GM21786 (cell line): ENCODE measurements around the gene CAPN5.

Experiments used
- ATAC-seq: cut with Tn5 transposase; IDR thresholded peaks from one replicate; pipeline ENCODE4 v1.9.1; 2021; ENCODE audit not compliant: unreplicated experiment

Gene CAPN5

GRCh38 chr11:77129069-77129841, 62.5 kb downstream of the CAPN5 start:
- ATAC-seq, result no peak

GRCh38 chr11:77129842-77130756, 63.3 kb downstream of the CAPN5 start:
- ATAC-seq, result no peak

DNA sequence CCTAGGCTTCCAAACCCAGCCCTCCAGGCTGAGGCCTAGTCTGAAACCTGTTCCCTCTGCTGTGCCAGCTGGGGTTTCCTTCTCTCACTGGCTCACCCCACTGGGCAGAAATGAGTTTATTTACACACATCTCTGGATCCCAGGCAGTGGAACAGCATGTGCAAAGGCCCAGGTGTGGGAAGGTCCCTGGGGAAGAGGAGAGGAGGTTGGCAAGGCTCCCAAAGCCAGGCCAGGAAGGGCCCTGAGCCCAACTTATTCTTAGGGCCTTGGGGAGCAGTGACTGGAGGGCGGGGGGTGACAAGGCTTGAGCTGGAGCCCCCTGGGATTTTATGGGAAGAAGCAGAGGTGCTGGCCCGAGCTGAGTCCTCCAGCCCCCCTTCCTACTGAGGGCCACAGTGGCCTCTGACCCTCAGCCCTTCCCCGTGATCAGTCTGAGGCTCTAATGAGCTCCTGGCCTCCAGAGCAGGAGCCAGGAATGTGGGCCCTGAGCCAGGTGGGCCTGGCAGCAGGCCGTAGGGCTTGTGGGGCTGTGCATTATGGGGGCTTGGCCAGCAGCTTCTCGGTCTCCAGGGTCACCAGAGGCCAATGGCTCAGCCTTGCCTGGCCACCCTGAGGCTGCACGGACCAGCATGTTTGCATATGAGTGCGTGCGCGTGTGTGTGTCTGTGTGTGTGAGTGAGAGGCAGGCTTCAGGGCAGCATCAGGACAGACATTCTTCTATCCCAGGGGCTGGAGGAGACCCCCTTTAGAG, 64.2 kb downstream of the CAPN5 start:
- ATAC-seq, result no peak

DNA sequence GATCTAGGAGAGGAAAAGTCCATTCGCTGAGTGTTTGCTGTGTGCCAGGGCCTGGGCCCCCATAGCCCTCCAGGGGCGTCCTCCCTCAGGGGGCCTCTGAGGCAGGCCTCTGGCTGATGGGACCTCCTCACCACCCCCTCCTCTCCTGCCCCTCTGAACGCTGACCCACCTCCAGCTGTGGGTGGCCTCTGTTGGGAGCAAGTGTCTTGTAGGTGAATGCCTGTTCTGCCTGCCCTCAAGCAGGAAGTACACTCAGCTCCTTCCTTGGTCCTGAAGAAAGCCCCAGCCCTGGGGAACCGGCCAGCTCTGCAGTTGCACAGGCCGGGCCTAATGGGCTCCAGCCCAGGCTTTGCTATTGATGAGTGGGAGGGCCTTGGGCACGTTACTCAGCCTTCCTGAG, 64.8 kb downstream of the CAPN5 start:
- no peak for ATAC-seq

DNA sequence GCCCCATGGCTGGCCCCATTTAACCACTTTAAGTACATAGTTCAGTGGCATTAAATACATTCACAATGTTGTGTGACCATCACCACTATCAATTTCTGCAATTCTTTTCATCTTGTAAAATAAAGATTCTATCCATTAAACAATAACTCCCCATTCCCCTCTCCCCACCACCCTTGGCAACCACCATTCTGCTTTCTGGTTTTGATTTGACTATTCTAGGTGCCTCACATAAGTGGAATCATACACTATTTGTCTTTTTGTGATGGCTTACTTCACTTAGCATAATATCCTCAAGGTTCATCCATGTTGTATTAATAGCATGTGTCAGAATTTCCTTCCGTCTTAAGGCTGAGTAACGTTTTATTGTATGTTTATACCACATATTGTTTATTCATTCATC, 68.3 kb downstream of the CAPN5 start:
- no peak for ATAC-seq

DNA sequence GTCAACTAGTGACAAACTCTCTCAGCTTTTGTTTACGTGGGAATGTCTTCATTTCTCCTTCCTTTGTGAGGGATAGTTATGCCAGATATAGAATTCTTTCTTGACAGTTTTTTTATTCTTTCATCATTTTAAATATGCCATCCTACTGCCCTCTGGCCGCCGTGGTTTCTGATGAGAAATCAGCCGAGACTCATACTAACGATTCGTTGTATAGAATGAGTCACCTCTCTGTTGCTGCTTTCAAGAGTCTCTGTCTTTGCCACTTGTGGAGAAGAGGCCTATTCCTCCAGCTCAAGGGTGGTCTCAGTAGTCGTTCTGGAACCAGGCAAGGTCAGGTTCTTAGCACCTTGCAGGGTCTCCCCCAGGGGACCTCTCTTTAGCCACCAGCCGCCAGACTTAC, 69.3 kb downstream of the CAPN5 start:
- no peak for ATAC-seq

DNA sequence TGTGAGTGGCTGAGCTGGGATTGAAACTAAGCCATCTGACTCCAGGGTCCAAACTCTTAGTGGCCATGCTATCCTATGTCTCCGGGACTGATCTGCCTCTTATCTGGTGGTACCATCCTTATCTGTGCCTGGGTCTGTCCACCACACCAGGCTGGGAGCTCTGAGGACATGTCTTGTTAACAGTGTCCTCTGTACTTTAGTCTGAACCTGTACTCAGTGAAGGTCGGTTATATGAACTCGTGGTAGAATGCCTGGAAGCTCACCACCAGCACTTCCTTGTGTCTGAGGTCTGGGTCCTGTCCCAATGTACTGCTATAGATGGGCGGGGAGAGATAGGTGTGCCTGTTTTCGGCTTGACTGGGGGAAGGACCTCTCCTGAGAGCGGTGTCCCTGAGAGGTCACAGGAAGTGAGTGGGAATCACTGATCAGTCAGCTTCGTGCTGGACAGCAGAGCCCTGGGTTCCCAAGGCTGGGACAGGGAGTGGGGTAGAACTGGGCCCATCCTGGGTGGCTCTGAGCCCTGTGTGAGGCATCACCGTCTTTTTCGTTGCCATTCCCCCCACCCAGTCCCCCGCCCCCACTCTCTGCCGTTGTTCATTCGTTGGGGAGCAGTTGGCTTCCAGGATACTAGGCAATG, 70.1 kb downstream of the CAPN5 start:
- no peak for ATAC-seq

- no peak for ATAC-seq
Observed at GRCh38 chr11:77137421-77137820, 70.7 kb downstream of the CAPN5 start.

- ATAC-seq, result no peak
Observed at GRCh38 chr11:77138106-77138649, 71.4 kb downstream of the CAPN5 start.

DNA sequence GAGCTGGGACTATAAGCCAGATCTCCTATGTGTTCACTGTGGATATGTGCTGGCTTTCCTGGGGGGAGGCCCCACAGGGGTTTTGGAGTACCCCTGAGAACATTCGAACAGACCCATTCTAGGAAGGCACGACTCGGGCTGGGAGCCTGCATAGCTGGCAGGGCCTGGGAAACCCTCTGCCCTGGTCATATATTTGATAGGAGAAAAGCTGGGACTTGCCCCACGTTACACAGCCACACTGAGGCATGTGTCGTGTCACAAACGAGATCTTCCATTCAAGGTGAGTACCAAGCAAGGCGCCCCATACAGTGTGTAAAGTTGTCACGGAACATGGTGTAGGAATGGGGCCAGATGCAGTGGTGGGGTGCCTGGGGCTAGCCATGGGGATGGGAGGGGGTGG, 72.4 kb downstream of the CAPN5 start:
- no peak for ATAC-seq

DNA sequence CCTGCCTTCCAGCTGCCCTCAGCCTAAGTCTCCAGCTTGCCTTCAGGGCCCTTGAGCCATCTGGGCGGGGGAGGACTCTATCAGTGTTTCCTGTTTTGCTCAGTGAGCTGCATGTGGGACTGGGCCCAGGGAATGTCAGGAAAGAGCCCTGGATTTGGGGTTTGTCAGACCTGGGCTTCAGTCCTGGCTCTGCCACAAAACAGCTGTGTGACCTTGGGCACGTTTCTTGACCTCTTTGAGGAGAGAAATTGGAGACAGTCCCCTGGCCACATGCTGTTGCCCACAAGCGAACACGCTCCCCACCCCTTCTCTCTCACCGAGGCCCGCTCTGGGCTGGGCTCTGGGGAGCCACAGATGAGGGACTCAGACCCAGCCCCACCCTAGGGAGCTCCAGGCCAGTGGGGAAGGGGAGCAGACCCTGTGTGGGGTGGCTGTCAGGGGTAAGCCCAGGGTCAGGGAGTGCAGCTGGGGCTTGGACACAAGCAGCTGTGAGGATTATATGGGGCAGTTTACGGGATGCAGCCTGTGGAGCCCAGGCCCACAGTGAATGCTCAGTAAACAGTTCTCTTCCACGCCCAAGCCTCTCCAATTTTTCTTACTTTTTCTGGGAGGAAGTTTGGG, 73.6 kb downstream of the CAPN5 start:
- no peak for ATAC-seq

GRCh38 chr11:77141034-77141433, 74.3 kb downstream of the CAPN5 start:
- ATAC-seq, result no peak

- no peak for ATAC-seq
Observed at GRCh38 chr11:77141475-77141874, 74.7 kb downstream of the CAPN5 start.

DNA sequence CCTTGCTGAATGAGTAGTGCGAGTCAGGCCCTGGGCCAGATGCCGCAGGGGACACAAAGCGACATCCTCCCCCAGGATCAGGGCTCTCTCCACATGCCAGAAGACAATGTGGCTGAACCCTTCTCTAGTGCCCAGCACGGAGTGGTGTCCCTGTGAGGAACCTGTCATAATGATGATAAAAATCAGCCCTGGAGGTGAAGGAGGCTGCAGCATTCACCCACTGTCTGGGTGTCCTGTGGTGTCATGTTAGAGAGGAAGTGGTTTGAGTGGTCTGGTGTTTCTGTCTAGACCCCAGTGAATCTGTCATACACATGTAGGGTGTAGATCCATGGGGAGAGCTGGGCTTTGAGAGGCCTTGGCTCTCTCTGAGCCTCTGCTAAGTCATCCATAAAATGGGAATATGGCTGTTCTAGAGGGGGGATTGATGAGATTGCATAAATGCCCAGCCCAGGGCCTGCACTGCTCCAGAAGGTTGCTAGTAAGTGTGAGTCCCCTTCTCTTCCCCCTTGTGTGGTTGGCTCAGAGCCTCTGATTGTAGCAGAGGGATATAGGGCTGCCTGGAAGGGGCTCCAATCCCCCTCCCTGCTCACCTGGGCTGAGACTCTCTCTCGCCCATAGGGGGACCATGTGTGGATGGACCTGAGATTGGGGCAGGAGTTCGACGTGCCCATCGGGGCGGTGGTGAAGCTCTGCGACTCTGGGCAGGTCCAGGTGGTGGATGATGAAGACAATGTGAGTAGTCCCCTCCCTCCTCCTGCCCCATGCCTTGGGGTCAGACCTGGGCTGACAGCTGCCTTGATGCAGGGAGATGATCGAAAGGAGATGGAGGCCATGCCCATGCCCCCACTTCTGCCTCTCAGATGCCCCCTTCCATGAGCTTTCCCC, 75.6 kb downstream of the CAPN5 start:
- no peak for ATAC-seq

DNA sequence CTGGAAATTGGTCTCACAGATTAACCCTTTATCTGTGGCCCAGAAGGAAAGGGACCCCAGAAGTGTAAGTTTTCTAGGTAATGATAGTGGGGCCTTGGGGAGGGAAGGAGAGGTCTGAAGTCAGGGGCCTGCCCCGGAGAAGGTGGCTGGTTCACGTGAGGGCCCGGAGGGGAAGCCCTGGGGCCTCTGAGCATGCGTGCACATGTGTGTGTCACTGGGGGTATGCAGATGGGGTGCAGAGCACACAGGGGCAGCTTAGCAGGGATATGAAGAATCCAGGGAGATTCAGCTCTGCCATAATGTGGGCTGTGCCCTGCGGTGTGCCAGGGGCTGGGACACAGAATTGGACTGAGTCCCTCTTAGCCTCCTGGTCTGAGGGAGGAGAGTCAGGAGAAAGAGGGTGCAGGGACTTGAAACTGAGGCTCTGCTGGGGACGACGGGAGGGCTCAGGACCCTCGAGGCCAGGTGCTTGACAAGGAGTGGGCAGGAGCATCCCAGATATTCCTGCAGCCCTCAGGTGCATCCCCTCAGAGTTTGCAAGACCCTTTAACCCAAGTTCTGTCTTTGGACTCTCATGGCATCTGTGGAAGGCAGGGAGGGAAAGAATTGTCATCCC, 76.7 kb downstream of the CAPN5 start:
- no peak for ATAC-seq

DNA sequence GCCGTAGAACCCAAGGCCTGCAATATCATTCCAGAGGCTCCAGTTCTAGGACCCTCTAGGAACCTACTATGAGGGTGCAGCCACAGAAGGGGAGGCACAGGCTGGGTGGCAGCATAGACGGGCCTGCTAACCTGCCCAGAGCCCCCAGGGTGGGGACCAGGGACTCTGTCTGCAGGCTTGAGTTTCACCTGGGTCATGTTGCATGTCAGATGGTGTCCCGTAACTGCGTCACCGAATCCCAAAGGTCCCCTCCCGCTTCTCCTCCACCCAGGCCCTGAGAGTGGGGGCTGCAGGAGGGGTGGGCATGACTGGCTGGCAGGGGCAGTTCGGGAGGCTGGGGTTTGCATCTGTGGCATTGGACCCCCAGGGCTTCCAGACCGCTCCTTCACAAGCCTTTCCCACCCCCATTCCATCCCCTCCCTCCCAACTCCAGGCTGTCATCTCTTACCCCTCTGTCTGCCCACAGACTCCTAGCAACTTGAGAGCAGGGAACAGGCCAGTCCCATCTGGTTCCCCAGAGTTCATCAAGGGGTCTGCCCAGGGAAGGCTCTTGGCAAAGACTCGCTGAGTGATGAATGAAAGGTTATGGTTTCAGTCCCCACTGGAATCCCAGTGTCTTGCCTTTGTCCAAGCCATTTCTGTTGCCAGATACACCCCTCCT, 77.6 kb downstream of the CAPN5 start:
- ATAC-seq, result no peak

DNA sequence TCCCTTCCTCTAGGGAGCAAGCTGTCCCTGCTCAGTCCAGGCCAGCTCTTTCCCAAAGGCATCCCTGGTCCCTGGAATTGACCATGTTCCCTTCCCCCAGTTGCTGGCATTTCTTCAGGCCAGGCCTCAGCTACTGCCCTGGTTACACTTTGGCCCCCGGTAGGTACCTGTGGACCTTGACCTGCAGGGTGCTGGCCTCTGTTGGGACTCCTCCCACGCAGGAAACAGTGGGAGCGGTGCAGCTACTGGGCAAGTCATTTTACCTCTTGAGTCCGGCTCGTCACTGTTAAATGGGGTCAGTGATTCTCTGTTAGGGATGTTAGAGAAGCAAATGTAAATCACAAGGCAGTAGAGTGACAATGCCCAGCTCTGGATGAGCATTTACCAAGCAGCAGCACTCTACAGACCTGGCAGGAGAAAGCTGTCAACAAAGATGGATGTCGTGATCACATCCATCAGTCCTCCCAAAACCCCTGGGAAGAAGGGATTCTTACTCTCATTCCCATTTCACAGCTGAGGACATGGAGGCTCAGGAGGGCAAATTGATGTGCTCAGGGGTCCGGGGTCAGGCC, 78.2 kb downstream of the CAPN5 start:
- no peak for ATAC-seq
